HepG2 (cell line): ENCODE measurements around the gene FLRT2. TPM values are rescaled to one million over a fixed set of nuclear protein-coding genes. Genes with fewer than 3 reads are reported as not detected.

Experiments used
- BCL6 ChIP-seq: IDR thresholded peaks from 2 replicates; pipeline ENCODE4 v1.6.1; 2016; ENCODE audit warnings: missing genetic modification reagents, missing compliant biosample characterization
- CEBPG ChIP-seq: IDR thresholded peaks from 2 replicates; pipeline ENCODE4 v1.6.1; 2016
- ERF ChIP-seq: IDR thresholded peaks from 2 replicates; pipeline ENCODE4 v1.6.1; 2018; ENCODE audit warnings: missing biosample characterization, missing genetic modification reagents
- FOXJ3 ChIP-seq: sonication (generic); formaldehyde crosslinking; IDR thresholded peaks from 2 replicates; pipeline ENCODE4 v1.4.0; 2020; ENCODE audit warnings: missing genetic modification reagents, mild to moderate bottlenecking, borderline replicate concordance
- FOXK2 ChIP-seq: fragments of 450-650 bp; IDR thresholded peaks from 2 replicates; pipeline ENCODE4 v1.6.1; 2016
- FOXP1 ChIP-seq, 2 experiments: fragments of 450-650 bp in 1 of 2; IDR thresholded peaks; 2 replicates each; pipeline ENCODE4 v1.6.1; 2017 to 2018; ENCODE audit warnings: antibody characterized with exemption in 1 of 2
- GATAD2A ChIP-seq: IDR thresholded peaks from 2 replicates; pipeline ENCODE4 v1.6.1; 2016
- HDAC2 ChIP-seq: sonication (generic); formaldehyde crosslinking; IDR thresholded peaks from 2 replicates; pipeline ENCODE4 v1.4.0; 2020; ENCODE audit warnings: missing genetic modification reagents
- HMG20B ChIP-seq: conservative IDR thresholded peaks from 2 replicates; pipeline ENCODE4 v1.6.1; 2016; ENCODE audit warnings: missing genetic modification reagents, missing compliant biosample characterization
- ISL2 ChIP-seq: sonication (generic); formaldehyde crosslinking; IDR thresholded peaks from 2 replicates; pipeline ENCODE4 v1.5.0; 2020; ENCODE audit warnings: missing genetic modification reagents
- MED1 ChIP-seq: sonication (generic); formaldehyde crosslinking; IDR thresholded peaks from 2 replicates; pipeline ENCODE4 v1.4.0; 2020; ENCODE audit warnings: missing genetic modification reagents
- MEIS2 ChIP-seq: sonication (generic); formaldehyde crosslinking; IDR thresholded peaks from 2 replicates; pipeline ENCODE4 v1.9.0; 2021; ENCODE audit warnings: mild to moderate bottlenecking, missing genetic modification reagents
- MYC ChIP-seq: sonication (generic); formaldehyde crosslinking; IDR thresholded peaks from 2 replicates; pipeline ENCODE4 v1.9.0; 2021; ENCODE audit warnings: missing genetic modification reagents, borderline replicate concordance
- NFIC ChIP-seq: IDR thresholded peaks from 2 replicates; pipeline ENCODE4 v1.6.1; 2012; ENCODE audit warnings: mild to moderate bottlenecking, low read length, inconsistent platforms
- PHF21A ChIP-seq: sonication (generic); formaldehyde crosslinking; IDR thresholded peaks from 2 replicates; pipeline ENCODE4 v1.5.0; 2020; ENCODE audit warnings: mild to moderate bottlenecking, missing genetic modification reagents
- POGZ ChIP-seq: sonication (generic); formaldehyde crosslinking; IDR thresholded peaks from 2 replicates; pipeline ENCODE4 v1.4.0; 2020; ENCODE audit warnings: mild to moderate bottlenecking, missing genetic modification reagents
- PRPF4 ChIP-seq: fragments of 200-400 bp; formaldehyde crosslinking; IDR thresholded peaks from 2 replicates; pipeline ENCODE4 v1.6.1; 2016; ENCODE audit warnings: low read length, low read depth; ENCODE audit not compliant: poor library complexity, severe bottlenecking
- RBAK ChIP-seq: sonication (generic); formaldehyde crosslinking; IDR thresholded peaks from 2 replicates; pipeline ENCODE4 v1.5.1; 2020; ENCODE audit warnings: mild to moderate bottlenecking, missing genetic modification reagents
- SIX4 ChIP-seq: sonication (generic); formaldehyde crosslinking; IDR thresholded peaks from 2 replicates; pipeline ENCODE4 v1.4.0; 2020; ENCODE audit warnings: missing genetic modification reagents
- SMAD1 ChIP-seq: sonication (generic); formaldehyde crosslinking; IDR thresholded peaks from 2 replicates; pipeline ENCODE4 v1.4.0; 2020; ENCODE audit warnings: missing genetic modification reagents, low read depth, mild to moderate bottlenecking, borderline replicate concordance
- SMARCE1 ChIP-seq: fragments of 450-650 bp; IDR thresholded peaks from 2 replicates; pipeline ENCODE4 v1.6.1; 2017; ENCODE audit warnings: borderline replicate concordance
- TBL1XR1 ChIP-seq: fragments of 150-350 bp; IDR thresholded peaks from 2 replicates; pipeline ENCODE4 v1.6.1; 2014; ENCODE audit warnings: borderline replicate concordance, low read length; ENCODE audit not compliant: partially characterized antibody
- TCF7 ChIP-seq: sonication (generic); IDR thresholded peaks from 2 replicates; pipeline ENCODE4 v1.6.1; 2016; ENCODE audit warnings: antibody characterized with exemption, low read depth
- THAP11 ChIP-seq: IDR thresholded peaks from 2 replicates; pipeline ENCODE4 v1.6.1; 2016; ENCODE audit warnings: missing biosample characterization, missing genetic modification reagents
- TSC22D2 ChIP-seq: sonication (generic); formaldehyde crosslinking; IDR thresholded peaks from 2 replicates; pipeline ENCODE4 v1.5.1; 2020; ENCODE audit warnings: missing genetic modification reagents, mild to moderate bottlenecking, borderline replicate concordance
- ZNF224 ChIP-seq: sonication (generic); formaldehyde crosslinking; IDR thresholded peaks from 2 replicates; pipeline ENCODE4 v1.5.0; 2020; ENCODE audit warnings: mild to moderate bottlenecking, missing genetic modification reagents
- ZNF644 ChIP-seq: IDR thresholded peaks from 2 replicates; pipeline ENCODE4 v1.6.1; 2016; ENCODE audit warnings: low read depth
- polyA plus RNA-seq, 8 experiments: library from polyadenylated mRNA; depleted of rRNA in 3 of 8; stranded (reverse) in 7 of 8; unstranded in 1 of 8; fragments of >200 nt; fragmentation: Illumina TruSeq in 4 of 8; extraction: Trizol in 4 of 8; gene quantifications; 2 replicates each; pipeline versions ENCODE4 v1.2.1 to v1.2.3, GENCODE V29; 2011 to 2016; ENCODE audit warnings: low read depth in 4 of 8, missing spikeins in 1 of 8, mixed read lengths in 1 of 8; ENCODE audit not compliant: insufficient read depth in 1 of 8
- total RNA-seq, 5 experiments: library from RNA; depleted of rRNA; stranded (reverse); fragments of >200 nt; fragmentation: Illumina TruSeq; extraction: Trizol; gene quantifications; 2 replicates each; pipeline ENCODE4 v1.2.3, GENCODE V29; 2016; ENCODE audit warnings: low read depth in 1 of 5
- TF ChIP-seq, protein P1 (sequence below), 2 experiments: sonication (generic) in 1 of 2; formaldehyde crosslinking in 1 of 2; IDR thresholded peaks; 2 replicates each; pipeline versions ENCODE4 v1.4.0 to v1.6.1; 2016 to 2020; ENCODE audit warnings: borderline replicate concordance in 1 of 2, low read depth in 1 of 2, mild to moderate bottlenecking in 1 of 2, missing genetic modification reagents in 1 of 2

The FLRT2 gene
- total and polyA plus RNA-seq, 2 of the 13 experiments (the other 11 are each of a cell fraction or from before 2014, with no cell fraction given): not detected

DNA sequence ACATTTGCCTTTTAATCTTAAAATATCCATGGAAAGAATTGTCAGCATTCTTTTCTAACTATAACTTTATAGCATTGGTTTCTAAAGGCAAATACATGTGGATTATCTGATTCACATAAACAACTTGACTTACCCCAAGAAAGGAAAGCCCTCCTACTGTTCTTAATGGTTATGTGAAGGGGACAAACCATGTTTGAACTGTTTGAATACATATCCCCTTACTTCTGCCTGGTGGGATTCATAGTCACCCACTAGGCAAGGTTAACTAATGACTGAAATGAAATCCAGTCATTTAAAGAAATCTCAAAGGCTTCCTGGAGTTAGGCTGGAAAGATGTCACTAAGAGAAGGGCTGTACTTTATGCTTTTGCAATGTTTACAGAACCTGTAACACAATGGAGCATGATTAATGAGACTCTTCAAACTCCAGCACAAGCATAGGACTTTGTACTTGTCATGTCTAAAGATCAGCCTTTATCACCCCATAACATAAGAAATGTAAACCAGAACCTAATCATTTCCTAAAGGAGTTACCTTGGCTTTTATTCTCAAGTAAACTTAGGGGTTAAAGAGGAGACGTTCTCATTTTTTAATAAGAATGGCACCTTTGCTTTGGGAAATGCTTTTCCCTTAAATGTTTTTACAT lies 10.2 kb upstream of the FLRT2 start (continued):
- TF ChIP-seq, protein P1, sequence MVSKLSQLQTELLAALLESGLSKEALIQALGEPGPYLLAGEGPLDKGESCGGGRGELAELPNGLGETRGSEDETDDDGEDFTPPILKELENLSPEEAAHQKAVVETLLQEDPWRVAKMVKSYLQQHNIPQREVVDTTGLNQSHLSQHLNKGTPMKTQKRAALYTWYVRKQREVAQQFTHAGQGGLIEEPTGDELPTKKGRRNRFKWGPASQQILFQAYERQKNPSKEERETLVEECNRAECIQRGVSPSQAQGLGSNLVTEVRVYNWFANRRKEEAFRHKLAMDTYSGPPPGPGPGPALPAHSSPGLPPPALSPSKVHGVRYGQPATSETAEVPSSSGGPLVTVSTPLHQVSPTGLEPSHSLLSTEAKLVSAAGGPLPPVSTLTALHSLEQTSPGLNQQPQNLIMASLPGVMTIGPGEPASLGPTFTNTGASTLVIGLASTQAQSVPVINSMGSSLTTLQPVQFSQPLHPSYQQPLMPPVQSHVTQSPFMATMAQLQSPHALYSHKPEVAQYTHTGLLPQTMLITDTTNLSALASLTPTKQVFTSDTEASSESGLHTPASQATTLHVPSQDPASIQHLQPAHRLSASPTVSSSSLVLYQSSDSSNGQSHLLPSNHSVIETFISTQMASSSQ (IDR thresholded peaks at IDR 0.05; ENCODE audit: low read depth): peak; percentile 35; the same call in 1 of the 2 replicates
- TF ChIP-seq, protein P1 (CRISPR knock-in tag; IDR thresholded peaks at IDR 0.05; ENCODE audit: borderline replicate concordance): no peak; the same call in 1 of the 2 replicates
- peak; percentile 88 for TF ChIP-seq CEBPG (CRISPR knock-in tag)
- TF ChIP-seq TBL1XR1: peak; percentile 23
- peak; percentile 98 for TF ChIP-seq GATAD2A (CRISPR knock-in tag)
- peak; percentile 89 for TF ChIP-seq HDAC2 (CRISPR knock-in tag)
- peak; percentile 61; the same call in 1 of the 2 replicates for TF ChIP-seq SIX4
- TF ChIP-seq ISL2 (CRISPR knock-in tag): peak; percentile 85
- TF ChIP-seq FOXK2: no peak
- TF ChIP-seq SMAD1 (CRISPR knock-in tag): no peak
- peak; percentile 95 for TF ChIP-seq MEIS2 (CRISPR knock-in tag)
- TF ChIP-seq TCF7: peak; percentile 48; the same call in 1 of the 2 replicates
- TF ChIP-seq PRPF4: no peak
- TF ChIP-seq THAP11: peak; percentile 52; the same call in 1 of the 2 replicates
- TF ChIP-seq FOXJ3 (CRISPR knock-in tag): peak; percentile 90; the same call in 1 of the 2 replicates
- TF ChIP-seq FOXP1 (IDR thresholded peaks at IDR 0.05): no peak
- peak; percentile 85 for TF ChIP-seq FOXP1 (CRISPR knock-in tag; IDR thresholded peaks at IDR 0.05)
- 0 out of 2 replicates have a peak, but pooled peaks have one; percentile 39 for TF ChIP-seq ERF (CRISPR knock-in tag)
- peak; percentile 88 for TF ChIP-seq BCL6 (CRISPR knock-in tag)
- 0 out of 2 replicates have a peak, but pooled peaks have one; percentile 32 for TF ChIP-seq HMG20B (CRISPR knock-in tag)
- TF ChIP-seq ZNF224: no peak
- peak; percentile 56; the same call in 1 of the 2 replicates for TF ChIP-seq NFIC
- TF ChIP-seq SMARCE1: 0 out of 2 replicates have a peak, but pooled peaks have one; percentile 40
- no peak for TF ChIP-seq TSC22D2 (CRISPR knock-in tag)
- no peak for TF ChIP-seq MYC (CRISPR knock-in tag)
- TF ChIP-seq ZNF644: peak; percentile 87
- TF ChIP-seq MED1 (CRISPR knock-in tag): peak; percentile 72
- TF ChIP-seq PHF21A: 0 out of 2 replicates have a peak, but pooled peaks have one; percentile 24
- no peak for TF ChIP-seq RBAK (CRISPR knock-in tag)
- TF ChIP-seq POGZ (CRISPR knock-in tag): peak; percentile 80
